ENCODE measurements around the gene ORM1. TPM values are rescaled to one million over a fixed set of nuclear protein-coding genes. Genes with fewer than 3 reads are reported as not detected.

The ORM1 gene
- total RNA-seq, 4 donors from 2014 or later, result 6.6 TPM; not detected in 3

DNA sequence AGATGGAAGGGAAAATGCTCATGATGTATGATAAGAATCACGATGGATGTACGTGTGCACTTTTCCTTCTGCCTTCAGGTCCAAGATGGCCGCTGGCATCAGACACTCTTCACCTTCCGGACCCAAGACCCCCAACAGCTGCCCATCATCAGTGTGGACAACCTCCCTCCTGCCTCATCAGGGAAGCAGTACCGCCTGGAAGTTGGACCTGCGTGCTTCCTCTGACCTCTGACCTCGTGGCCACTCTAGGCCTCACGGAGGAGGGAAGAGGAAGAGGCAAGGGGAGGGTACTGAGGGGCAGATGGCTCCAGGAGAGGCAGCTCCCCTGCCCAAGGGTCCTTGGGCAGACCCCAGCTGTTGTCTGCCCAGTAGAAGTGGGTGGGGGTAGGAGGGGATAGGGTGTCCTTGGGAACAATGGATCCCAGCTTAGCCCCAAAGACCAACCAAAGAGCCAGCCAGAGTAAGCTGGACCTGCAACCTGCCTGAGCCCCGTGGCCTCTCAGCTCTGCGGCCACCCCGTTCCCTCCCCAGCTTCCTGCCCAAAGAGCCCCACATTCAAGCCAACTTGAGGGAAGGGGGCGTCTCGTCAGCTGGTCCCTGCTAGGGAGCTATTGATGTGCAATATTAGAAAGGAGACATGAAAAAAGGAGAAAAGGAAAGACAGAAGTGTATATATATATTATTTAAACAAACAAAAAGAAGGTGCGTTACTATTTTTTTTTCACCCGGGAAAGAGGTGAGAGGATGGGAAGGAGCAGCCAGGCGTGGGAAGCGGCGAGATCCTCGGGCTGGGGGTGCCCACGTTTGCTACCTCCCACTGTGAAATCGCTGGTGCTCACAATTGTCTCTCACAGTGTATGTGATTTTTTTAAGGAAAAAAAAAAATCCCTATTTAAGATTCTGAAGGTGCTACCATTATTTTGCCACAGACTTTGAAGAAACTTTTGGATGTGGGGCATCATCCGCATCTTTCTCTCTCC, 12.1 kb upstream of the ORM1 start:
- TF ChIP-seq, protein P1, sequence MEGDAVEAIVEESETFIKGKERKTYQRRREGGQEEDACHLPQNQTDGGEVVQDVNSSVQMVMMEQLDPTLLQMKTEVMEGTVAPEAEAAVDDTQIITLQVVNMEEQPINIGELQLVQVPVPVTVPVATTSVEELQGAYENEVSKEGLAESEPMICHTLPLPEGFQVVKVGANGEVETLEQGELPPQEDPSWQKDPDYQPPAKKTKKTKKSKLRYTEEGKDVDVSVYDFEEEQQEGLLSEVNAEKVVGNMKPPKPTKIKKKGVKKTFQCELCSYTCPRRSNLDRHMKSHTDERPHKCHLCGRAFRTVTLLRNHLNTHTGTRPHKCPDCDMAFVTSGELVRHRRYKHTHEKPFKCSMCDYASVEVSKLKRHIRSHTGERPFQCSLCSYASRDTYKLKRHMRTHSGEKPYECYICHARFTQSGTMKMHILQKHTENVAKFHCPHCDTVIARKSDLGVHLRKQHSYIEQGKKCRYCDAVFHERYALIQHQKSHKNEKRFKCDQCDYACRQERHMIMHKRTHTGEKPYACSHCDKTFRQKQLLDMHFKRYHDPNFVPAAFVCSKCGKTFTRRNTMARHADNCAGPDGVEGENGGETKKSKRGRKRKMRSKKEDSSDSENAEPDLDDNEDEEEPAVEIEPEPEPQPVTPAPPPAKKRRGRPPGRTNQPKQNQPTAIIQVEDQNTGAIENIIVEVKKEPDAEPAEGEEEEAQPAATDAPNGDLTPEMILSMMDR (IDR thresholded peaks at IDR 0.05; ENCODE audit: low read depth), result no peak

DNA sequence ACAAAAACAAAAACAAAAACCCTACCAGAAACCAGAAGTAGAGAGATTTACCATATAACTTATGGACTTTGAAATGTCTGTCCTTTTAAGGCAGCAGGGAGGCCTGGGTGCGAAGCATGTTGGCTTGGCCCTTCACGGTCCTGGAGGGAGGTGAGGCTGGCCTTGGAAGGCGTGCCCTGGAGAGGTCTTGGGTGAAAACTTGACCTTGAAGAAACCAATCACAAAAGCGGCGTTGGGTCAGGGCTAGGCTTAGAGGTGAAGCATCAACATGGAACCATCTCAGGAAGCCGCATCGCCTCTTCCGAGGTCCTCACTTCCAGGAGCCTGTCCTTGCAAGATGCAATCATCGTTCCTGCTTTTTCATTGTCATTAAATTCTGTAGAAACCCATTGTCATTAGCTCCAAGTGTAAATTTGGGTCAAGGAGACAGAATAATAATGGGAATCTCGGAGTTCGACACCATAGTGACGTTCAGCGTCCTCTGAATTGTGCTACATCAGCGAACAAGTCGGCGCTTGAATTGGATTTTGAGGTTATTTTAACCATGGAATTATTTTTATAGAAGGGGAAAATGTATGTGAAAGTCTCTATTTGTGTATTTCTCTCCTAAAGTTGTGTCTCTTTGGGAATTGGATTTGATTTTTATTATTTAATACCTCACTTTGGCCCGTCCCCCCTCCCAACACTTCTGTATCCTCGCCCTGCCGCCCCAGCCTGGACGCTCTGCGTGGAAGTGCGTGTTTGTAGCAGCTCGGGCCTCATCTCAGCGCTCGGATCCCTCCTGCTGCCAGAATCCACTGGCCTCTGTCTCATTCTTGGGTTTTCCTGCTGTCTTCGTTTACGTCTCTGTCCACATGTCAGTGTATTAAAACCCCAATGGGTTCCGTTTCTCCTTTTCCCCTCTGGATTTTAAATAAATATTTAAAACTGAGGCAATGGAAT, 11.1 kb upstream of the ORM1 start:
- TF ChIP-seq, protein P1 (IDR thresholded peaks at IDR 0.05; ENCODE audit: low read depth), result no peak

DNA sequence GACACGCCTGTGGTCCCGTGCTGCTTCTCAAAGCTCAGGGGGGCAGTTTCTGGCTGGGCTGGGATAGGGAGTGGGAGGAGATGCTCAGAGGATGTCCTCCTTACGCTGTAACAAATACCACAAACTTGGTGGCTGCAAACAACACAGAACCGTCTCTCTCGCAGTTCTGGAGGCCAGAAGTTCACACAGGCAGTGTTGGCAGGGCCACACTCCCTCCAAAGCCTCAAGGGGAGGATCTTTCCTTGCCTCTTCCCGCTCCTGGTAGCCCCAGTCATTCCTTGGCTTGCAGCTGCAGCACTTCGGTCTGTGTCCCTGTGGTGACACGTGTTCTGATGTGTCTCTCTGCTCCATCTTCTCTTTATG, 10.4 kb upstream of the ORM1 start:
- TF ChIP-seq, protein P1 (IDR thresholded peaks at IDR 0.05; ENCODE audit: low read depth), result no peak

DNA sequence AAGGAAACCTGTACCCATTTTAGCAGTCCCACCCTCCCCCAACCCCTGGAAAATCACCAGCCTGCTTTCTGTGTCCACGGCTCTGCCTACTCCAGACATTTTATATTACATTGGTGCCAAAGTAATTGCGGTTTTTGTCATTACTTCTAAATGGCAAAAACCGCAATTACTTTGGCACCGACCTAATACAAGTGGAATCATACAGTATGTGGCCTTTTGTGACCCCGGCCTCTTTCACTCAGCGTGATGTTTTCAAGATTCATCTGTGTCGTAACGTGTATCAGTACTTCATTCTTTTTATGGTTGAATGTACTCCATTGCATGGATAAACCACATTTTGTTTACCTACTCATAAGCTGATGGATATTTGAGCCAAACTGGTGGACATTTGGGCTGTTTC, 9.7 kb upstream of the ORM1 start:
- TF ChIP-seq, protein P1 (IDR thresholded peaks at IDR 0.05; ENCODE audit: low read depth), result no peak

DNA sequence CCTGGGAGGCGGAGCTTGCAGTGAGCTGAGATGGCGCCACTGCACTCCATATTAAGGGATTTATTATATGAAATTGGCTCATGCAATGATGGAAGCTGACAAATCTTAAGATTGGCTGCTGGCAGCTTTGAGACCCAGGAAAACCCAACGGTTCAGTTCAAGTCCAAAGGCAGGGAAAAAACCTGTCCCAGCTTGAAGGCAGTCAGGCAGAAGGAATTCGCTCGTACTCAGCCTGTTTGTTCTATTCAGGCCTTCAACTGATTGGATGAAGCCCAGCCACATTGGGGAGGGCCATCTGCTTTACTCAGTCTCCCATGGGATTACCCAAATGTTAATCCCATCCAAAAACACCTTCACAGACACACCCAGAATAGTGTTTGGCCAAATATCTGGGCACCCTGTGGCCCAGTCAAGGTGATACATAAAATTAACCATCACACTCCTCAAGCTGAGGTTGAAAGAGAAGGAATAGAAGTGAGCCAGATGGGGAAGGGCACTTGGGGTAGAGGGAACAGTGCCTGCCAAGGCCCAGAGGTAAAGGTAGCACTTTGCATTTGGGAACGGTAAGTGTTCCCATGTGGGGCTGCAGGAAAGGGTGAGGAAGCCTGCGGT, 8.5 kb upstream of the ORM1 start:
- TF ChIP-seq, protein P1 (IDR thresholded peaks at IDR 0.05; ENCODE audit: low read depth), result no peak

DNA sequence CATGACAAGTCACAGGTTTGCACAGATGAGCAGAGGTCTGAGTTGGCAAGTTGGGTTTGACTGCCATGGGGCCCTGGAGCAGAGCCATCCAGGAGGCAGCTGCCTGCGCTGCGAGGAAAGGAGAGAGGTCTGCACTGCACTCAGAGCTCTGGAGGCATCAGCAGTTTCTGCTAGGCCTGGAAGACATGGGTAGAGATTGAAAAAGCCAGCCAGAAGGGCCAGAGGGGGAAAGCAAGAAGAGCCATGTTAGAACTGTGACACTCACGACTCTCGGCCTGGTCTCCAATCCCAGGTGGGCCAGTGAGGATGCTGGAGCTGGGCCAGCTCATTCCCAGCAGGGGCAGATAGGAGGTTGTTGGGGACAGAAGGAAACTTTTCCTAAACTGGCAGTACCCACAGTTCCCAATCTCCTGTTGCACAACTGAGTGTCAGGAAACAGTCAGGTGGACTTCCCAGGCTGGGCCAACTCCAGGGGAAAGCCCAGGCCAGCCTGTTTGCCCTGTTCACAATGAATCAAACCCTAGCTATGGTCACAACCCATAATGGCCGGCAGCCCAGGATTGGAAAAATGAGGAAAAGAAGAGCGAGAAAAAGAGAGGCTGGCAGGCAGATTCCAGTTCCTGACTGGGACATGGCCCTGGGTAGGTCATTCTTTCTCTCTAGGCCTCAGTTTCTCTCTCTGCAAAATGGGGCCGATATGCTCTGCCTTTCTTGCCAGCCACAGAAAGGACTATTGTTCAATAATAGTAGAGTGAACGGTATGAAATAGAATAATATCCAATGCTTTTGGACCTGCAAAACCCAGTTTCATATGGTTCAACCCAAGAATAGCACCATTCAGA, 7.8 kb upstream of the ORM1 start:
- TF ChIP-seq, protein P1 (IDR thresholded peaks at IDR 0.05; ENCODE audit: low read depth), result no peak
